ENCODE results near the gene ARMC2. TPM values are rescaled to one million over a fixed set of nuclear protein-coding genes. Genes with fewer than 3 reads are reported as not detected.

The ARMC2 gene
- total RNA-seq, 2 donors from 2014 or later: 1.9 to 2.5 TPM

- Histone ChIP-seq H3K27me3 (no peaks in the 10 kb centered on the region), H3K27ac (no peak overlapping the region), H3K9ac (ENCODE audit: low read depth in 2 of 2, low read length in 2 of 2) (no peak overlapping the region), H3K4me1 (no peaks in the 10 kb centered on the region), H3K4me3 (no peak overlapping the region), H3K9me3 (no peaks in the 10 kb centered on the region), H3K36me3 (no peaks in the 10 kb centered on the region)
- no peak for DNase-seq
- TF ChIP-seq, protein P1, sequence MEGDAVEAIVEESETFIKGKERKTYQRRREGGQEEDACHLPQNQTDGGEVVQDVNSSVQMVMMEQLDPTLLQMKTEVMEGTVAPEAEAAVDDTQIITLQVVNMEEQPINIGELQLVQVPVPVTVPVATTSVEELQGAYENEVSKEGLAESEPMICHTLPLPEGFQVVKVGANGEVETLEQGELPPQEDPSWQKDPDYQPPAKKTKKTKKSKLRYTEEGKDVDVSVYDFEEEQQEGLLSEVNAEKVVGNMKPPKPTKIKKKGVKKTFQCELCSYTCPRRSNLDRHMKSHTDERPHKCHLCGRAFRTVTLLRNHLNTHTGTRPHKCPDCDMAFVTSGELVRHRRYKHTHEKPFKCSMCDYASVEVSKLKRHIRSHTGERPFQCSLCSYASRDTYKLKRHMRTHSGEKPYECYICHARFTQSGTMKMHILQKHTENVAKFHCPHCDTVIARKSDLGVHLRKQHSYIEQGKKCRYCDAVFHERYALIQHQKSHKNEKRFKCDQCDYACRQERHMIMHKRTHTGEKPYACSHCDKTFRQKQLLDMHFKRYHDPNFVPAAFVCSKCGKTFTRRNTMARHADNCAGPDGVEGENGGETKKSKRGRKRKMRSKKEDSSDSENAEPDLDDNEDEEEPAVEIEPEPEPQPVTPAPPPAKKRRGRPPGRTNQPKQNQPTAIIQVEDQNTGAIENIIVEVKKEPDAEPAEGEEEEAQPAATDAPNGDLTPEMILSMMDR (IDR thresholded peaks at IDR 0.05): no peak
- intact Hi-C loops (cut with DNase I): loop anchor here (10.0 kb wide), 1 partner anchor 242 kb away; no protein-coding TSS in a partner anchor
These were observed 15.5 kb upstream of the ARMC2 start for GRCh38 chr6:108832738-108833137.

DNA sequence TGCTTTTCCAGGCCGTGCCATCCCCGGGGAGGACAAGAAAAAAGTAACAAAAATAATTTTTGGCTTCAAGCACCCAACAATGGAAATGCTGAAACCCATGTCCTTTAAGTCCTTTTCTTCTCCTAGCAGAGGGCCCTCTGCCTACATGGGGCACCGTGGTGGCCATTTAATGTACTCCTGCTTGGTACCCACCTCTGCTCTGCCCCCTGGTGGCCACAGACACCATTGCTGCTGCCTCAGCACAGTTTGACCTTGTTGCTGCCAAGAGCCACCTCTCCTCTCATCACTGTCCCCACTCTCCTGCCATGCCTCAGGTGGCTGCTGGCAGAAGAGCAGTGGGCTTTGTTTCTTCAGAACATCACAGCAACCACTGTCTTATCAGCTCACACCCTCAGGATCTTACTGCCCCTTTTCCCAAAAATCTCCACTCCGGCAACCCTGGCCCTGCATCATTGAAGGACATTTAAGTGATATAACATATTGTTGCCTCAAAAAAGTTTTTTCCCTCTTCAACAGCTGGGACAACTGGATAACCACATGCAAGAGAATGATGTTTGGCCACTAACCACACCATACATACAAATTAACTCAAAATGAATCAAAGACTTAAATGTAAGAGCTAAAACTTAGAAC is 12.9 kb upstream of the ARMC2 start:
- Histone ChIP-seq H3K27me3 (no peaks in the 10 kb centered on the region), H3K4me1 (no peaks in the 10 kb centered on the region), H3K9ac (ENCODE audit: low read depth in 2 of 2, low read length in 2 of 2) (no peak overlapping the region), H3K36me3 (no peaks in the 10 kb centered on the region), H3K4me3 (no peak overlapping the region), H3K27ac (no peak overlapping the region), H3K9me3 (no peaks in the 10 kb centered on the region)
- intact Hi-C loops (cut with DNase I): loop anchor here (2.0 to 10.0 kb wide), 4 partner anchors 53 to 293 kb away; no protein-coding TSS in a partner anchor
- TF ChIP-seq, protein P1 (IDR thresholded peaks at IDR 0.05): peak; percentile 99
- peak; percentile 88 for DNase-seq

DNA sequence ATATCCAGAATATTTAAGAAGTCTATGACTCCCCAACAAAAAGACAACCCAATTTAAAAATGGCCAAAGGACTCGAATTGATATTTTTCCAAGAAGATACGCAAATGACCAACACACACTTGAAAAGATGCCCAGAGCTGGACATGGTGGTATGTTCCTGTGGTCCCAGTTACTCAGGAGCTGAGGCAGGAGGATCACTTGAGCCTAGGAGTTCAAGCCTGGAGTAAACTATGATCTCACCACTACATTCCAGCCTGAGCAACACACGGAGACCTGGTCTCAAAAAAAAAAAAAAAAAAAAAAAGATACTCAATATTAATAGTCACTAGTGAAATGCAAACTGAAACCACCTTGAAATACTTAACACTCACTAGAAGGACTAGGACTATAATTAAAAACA is 12.2 kb upstream of the ARMC2 start:
- Histone ChIP-seq H3K27ac (no peak overlapping the region), H3K36me3 (no peaks in the 10 kb centered on the region), H3K4me1 (no peaks in the 10 kb centered on the region), H3K9me3 (no peaks in the 10 kb centered on the region), H3K9ac (ENCODE audit: low read depth in 2 of 2, low read length in 2 of 2) (no peak overlapping the region), H3K27me3 (no peaks in the 10 kb centered on the region), H3K4me3 (no peak overlapping the region)
- intact Hi-C loops (cut with DNase I): loop anchor here (5.0 to 10.0 kb wide), 3 partner anchors 54 to 239 kb away; no protein-coding TSS in a partner anchor
- DNase-seq: no peak
- TF ChIP-seq, protein P1 (IDR thresholded peaks at IDR 0.05): no peak

- H3K4me3 ChIP-seq: no peak overlapping the region
- TF ChIP-seq, protein P1 (IDR thresholded peaks at IDR 0.05): no peak
- H3K27ac ChIP-seq: no peak overlapping the region
- H3K27me3 ChIP-seq: no peaks in the 10 kb centered on the region
- intact Hi-C loops (cut with DNase I): loop anchor here (5.0 to 10.0 kb wide), 3 partner anchors 55 to 237 kb away; no protein-coding TSS in a partner anchor
- H3K9ac ChIP-seq (ENCODE audit: low read depth in 2 of 2, low read length in 2 of 2): no peak overlapping the region
- no peaks in the 10 kb centered on the region for H3K9me3 ChIP-seq
- no peaks in the 10 kb centered on the region for H3K4me1 ChIP-seq
- no peaks in the 10 kb centered on the region for H3K36me3 ChIP-seq
- DNase-seq: no peak
These were observed 10.8 kb upstream of the ARMC2 start for GRCh38 chr6:108837236-108837971.

- intact Hi-C loops (cut with DNase I): loop anchor here (5.0 to 10.0 kb wide), 3 partner anchors 54 to 237 kb away; no protein-coding TSS in a partner anchor
- Histone ChIP-seq H3K9ac (ENCODE audit: low read depth in 2 of 2, low read length in 2 of 2) (no peak overlapping the region), H3K27ac (no peak overlapping the region), H3K36me3 (no peaks in the 10 kb centered on the region), H3K27me3 (no peaks in the 10 kb centered on the region), H3K4me1 (no peaks in the 10 kb centered on the region), H3K4me3 (no peak overlapping the region), H3K9me3 (no peaks in the 10 kb centered on the region)
- no peak for DNase-seq
- TF ChIP-seq, protein P1 (IDR thresholded peaks at IDR 0.05): no peak
These were observed 10.0 kb upstream of the ARMC2 start for GRCh38 chr6:108838101-108838717.

Measured in colonic mucosa (tissue), 4 donors.